Stimulated activated CD8-positive, alpha-beta memory T cell treated with anti-CD3 and anti-CD28 coated beads, Interleukin-7, amount 100 ng/mL, for 48 hours (primary cell): ENCODE results near the gene NME7.

ENCODE experiments used
- DNase-seq, 2 donors: peaks; one replicate each; pipeline ENCODE4 v3.0.0-alpha.2; 2020; ENCODE audit warnings: low read depth in 1 of 2; ENCODE audit errors: extremely low read depth in 1 of 2

Gene NME7

GRCh38 chr1:169109561-169110134 is 257.9 kb downstream of the NME7 start:
- DNase-seq: no peak

GRCh38 chr1:169108863-169109560 is 258.6 kb downstream of the NME7 start:
- no peak for DNase-seq

GRCh38 chr1:169108223-169108622 is 259.4 kb downstream of the NME7 start:
- no peak for DNase-seq

GRCh38 chr1:169107603-169108208 is 259.9 kb downstream of the NME7 start:
- peak in 1 of 2 donors; percentile 25 for DNase-seq

GRCh38 chr1:169106921-169107602 is 260.5 kb downstream of the NME7 start:
- no peak for DNase-seq

- DNase-seq: peak; percentile 65 to 66
These were observed 261.3 kb downstream of the NME7 start, which contains the start of gene ATP1B1 for GRCh38 chr1:169106095-169106920. ATP1B1 (plus strand) TSS chr1:169106690; CDS start chr1:169106830, 140 bp downstream.

- DNase-seq: peak in 1 of 2 donors; percentile 9
These were observed 262.0 kb downstream of the NME7 start for GRCh38 chr1:169105434-169106094.

GRCh38 chr1:169105087-169105433 is 262.5 kb downstream of the NME7 start:
- no peak for DNase-seq

GRCh38 chr1:169103480-169103893 is 264.1 kb downstream of the NME7 start:
- DNase-seq: no peak

- no peak for DNase-seq
These were observed 264.6 kb downstream of the NME7 start for GRCh38 chr1:169103002-169103401.

GRCh38 chr1:169102567-169102966 is 265.0 kb downstream of the NME7 start:
- DNase-seq: no peak

GRCh38 chr1:169100651-169101088 is 266.9 kb downstream of the NME7 start:
- no peak for DNase-seq

GRCh38 chr1:169100208-169100607 is 267.4 kb downstream of the NME7 start:
- DNase-seq: no peak

GRCh38 chr1:169099561-169099960 is 268.0 kb downstream of the NME7 start:
- no peak for DNase-seq

- no peak for DNase-seq
These were observed 269.2 kb downstream of the NME7 start for GRCh38 chr1:169098380-169098779.

GRCh38 chr1:169094897-169095569 is 272.6 kb downstream of the NME7 start:
- no peak for DNase-seq

GRCh38 chr1:169092399-169092798 is 275.2 kb downstream of the NME7 start:
- DNase-seq: no peak

- DNase-seq: no peak
These were observed 276.1 kb downstream of the NME7 start for GRCh38 chr1:169091480-169091941.

- no peak for DNase-seq
These were observed 276.7 kb downstream of the NME7 start for GRCh38 chr1:169090900-169091311.
